Calu3 (cell line): ENCODE results near the gene HFM1. TPM values are rescaled to one million over a fixed set of nuclear protein-coding genes. Genes with fewer than 3 reads are reported as not detected.
"Not testable (repeated sequence)": the region's sequence is repeated elsewhere in the genome, so short reads cannot be mapped to it uniquely, and the experiment has no call there.

Source experiments
- BruUV-seq: library from RNA; stranded (reverse); fragments of 400-500 nt; replicated peaks from 2 replicates; lab custom pipeline; 2021; lab: Mats Ljungman, UMichigan
- CTCF ChIA-PET: fragments of 300-600 bp; sonication (Branson Sonifier 250); formaldehyde crosslinking; loops from one replicate; lab custom pipeline; 2022; ENCODE audit warnings: antibody characterized with exemption; lab: Charles Lee
- DNase-seq: peaks from one replicate; pipeline ENCODE4 v3.0.0; 2022
- H3K27ac Mint-ChIP-seq: one replicate; pipeline ENCODE4 v1.8.0; 2022; ENCODE audit warnings: mixed read lengths; ENCODE audit not compliant: unreplicated experiment
- H3K27me3 Mint-ChIP-seq: one replicate; pipeline ENCODE4 v1.8.0; 2022; ENCODE audit warnings: mixed read lengths; ENCODE audit not compliant: unreplicated experiment
- H3K36me3 Mint-ChIP-seq: one replicate; pipeline ENCODE4 v1.8.0; 2022; ENCODE audit warnings: mild to moderate bottlenecking, moderate library complexity, mixed read lengths; ENCODE audit not compliant: insufficient read depth, unreplicated experiment
- H3K4me1 Mint-ChIP-seq: one replicate; pipeline ENCODE4 v1.8.0; 2022; ENCODE audit warnings: mild to moderate bottlenecking, low read depth, mixed read lengths; ENCODE audit not compliant: unreplicated experiment
- H3K4me3 Mint-ChIP-seq: one replicate; pipeline ENCODE4 v1.8.0; 2022; ENCODE audit warnings: mild to moderate bottlenecking, low read depth, moderate library complexity, mixed read lengths; ENCODE audit not compliant: unreplicated experiment
- H3K9me3 Mint-ChIP-seq: one replicate; pipeline ENCODE4 v1.8.0; 2022; ENCODE audit warnings: low read depth, mixed read lengths; ENCODE audit not compliant: unreplicated experiment
- CTCF ChIP-seq: fragments of 200-600 bp; IDR thresholded peaks from one replicate; pipeline ENCODE4 v1.8.0; 2022; ENCODE audit warnings: antibody characterized with exemption; ENCODE audit not compliant: unreplicated experiment
- intact Hi-C: fragments of 100-400 bp; cut with micrococcal nuclease; formaldehyde crosslinking; loops from one replicate; pipeline ENCODE4 v1.10.0; 2022; ENCODE audit not compliant: unreplicated experiment
- total RNA-seq: library from RNA; stranded (reverse); gene quantifications from 2 replicates; pipeline ENCODE4 v1.2.3, GENCODE V29; 2022

The HFM1 gene
- total RNA-seq, 1 experiment from 2014 or later: not detected

GRCh38 chr1:91307784-91308409 is 96.7 kb downstream of the HFM1 start:
- no peak for TF ChIP-seq CTCF
- CTCF ChIA-PET: no interaction called here
- no peak for DNase-seq
- no peaks in the 10 kb centered on the region for H3K4me1 Mint-ChIP-seq
- H3K27me3 Mint-ChIP-seq: peaks cover 8% of the 10 kb centered on the region
- peaks cover 4% of the 10 kb centered on the region for H3K36me3 Mint-ChIP-seq
- H3K4me3 Mint-ChIP-seq: no peak overlapping the region
- BruUV-seq: no TSS peak
- intact Hi-C loops: no loop called here
- H3K27ac Mint-ChIP-seq: no peak overlapping the region
- peaks cover 13% of the 10 kb centered on the region for H3K9me3 Mint-ChIP-seq

- no peak for TF ChIP-seq CTCF
- no peak overlapping the region for H3K4me3 Mint-ChIP-seq
- no peaks in the 10 kb centered on the region for H3K36me3 Mint-ChIP-seq
- CTCF ChIA-PET: no interaction called here
- DNase-seq: no peak
- intact Hi-C loops: no loop called here
- no peaks in the 10 kb centered on the region for H3K4me1 Mint-ChIP-seq
- peaks cover 8% of the 10 kb centered on the region for H3K9me3 Mint-ChIP-seq
- H3K27me3 Mint-ChIP-seq: no peaks in the 10 kb centered on the region
- BruUV-seq: no TSS peak
- no peak overlapping the region for H3K27ac Mint-ChIP-seq
Measured at GRCh38 chr1:91303165-91303564, 101.5 kb downstream of the HFM1 start.

GRCh38 chr1:91288843-91289553 is 115.6 kb downstream of the HFM1 start:
- H3K4me1 Mint-ChIP-seq, H3K27ac Mint-ChIP-seq, H3K27me3 Mint-ChIP-seq, DNase-seq, BruUV-seq, intact Hi-C loops, H3K4me3 Mint-ChIP-seq, H3K9me3 Mint-ChIP-seq, H3K36me3 Mint-ChIP-seq, CTCF ChIA-PET: not testable (repeated sequence)

GRCh38 chr1:91286962-91287317 is 117.7 kb downstream of the HFM1 start:
- CTCF ChIA-PET, BruUV-seq, H3K4me3 Mint-ChIP-seq, H3K9me3 Mint-ChIP-seq, H3K4me1 Mint-ChIP-seq, H3K27ac Mint-ChIP-seq, H3K36me3 Mint-ChIP-seq, intact Hi-C loops, H3K27me3 Mint-ChIP-seq, DNase-seq: not testable (repeated sequence)

- H3K27me3 Mint-ChIP-seq, H3K36me3 Mint-ChIP-seq, CTCF ChIA-PET, H3K4me3 Mint-ChIP-seq, intact Hi-C loops, DNase-seq, H3K4me1 Mint-ChIP-seq, H3K27ac Mint-ChIP-seq, H3K9me3 Mint-ChIP-seq, BruUV-seq: not testable (repeated sequence)
Measured at GRCh38 chr1:91286259-91286961, 118.2 kb downstream of the HFM1 start.
